ENCODE results near the gene CDV3. TPM values are rescaled to one million over a fixed set of nuclear protein-coding genes. Genes with fewer than 3 reads are reported as not detected.

CDV3 gene
- total and polyA plus RNA-seq, 10 of the 15 experiments (the other 5 are each of a cell fraction or from before 2014, with no cell fraction given), result 42.3 to 466 (median 136) TPM

GRCh38 chr3:133574260-133574881 is 885 bp downstream of the CDV3 start (continued):
- TF ChIP-seq ATF3 (IDR thresholded peaks at IDR 0.05; ENCODE audit: borderline replicate concordance, extremely low read depth, low read depth, low read length), result peak; percentile 59; the same call in 1 of the 2 replicates
- TF ChIP-seq HDGF (IDR thresholded peaks at IDR 0.05), result no peak
- no peak for TF ChIP-seq MEF2A (IDR thresholded peaks at IDR 0.05; ENCODE audit: insufficient read depth, low read depth, low read length)

GRCh38 chr3:133575086-133575485 is 1.6 kb downstream of the CDV3 start:
- Histone ChIP-seq H4K20me1 (ENCODE audit: control insufficient read depth, insufficient read depth) (peaks cover 4% of the 10 kb centered on the region; the same call in 1 of the 2 replicates), H3K9ac (ENCODE audit: control insufficient read depth, insufficient read depth, low read length) (peak overlapping the region; percentile 96), H3K36me3 (ENCODE audit: control insufficient read depth in 2 of 2, insufficient read depth in 2 of 2, low read length in 1 of 2) (peaks cover 5 to 13% of the 10 kb centered on the region in 2 experiments; a peak in 3 of 4 replicates), H3K27ac (ENCODE audit: control insufficient read depth, insufficient read depth) (peak overlapping the region; percentile 95), H3K27me3 (replicated peaks in 1 of 2; ENCODE audit: control insufficient read depth in 2 of 2, insufficient read depth in 2 of 2, low read length in 1 of 2) (no peaks in the 10 kb centered on the region), H3K4me2 (ENCODE audit: control insufficient read depth, insufficient read depth) (peak overlapping the region; percentile 93), H2AFZ (ENCODE audit: control insufficient read depth, low read depth, low read length) (no peak overlapping the region), H3K79me2 (ENCODE audit: control insufficient read depth, insufficient read depth, low read length) (peaks cover 61% of the 10 kb centered on the region), H3K4me3 (peak overlapping the region; percentile 91), H3K4me1 (ENCODE audit: control insufficient read depth, insufficient read depth, low read length) (peaks cover 16% of the 10 kb centered on the region), H3K9me3 (replicated peaks; ENCODE audit: control insufficient read depth, insufficient read depth, low read length) (no peaks in the 10 kb centered on the region)
- ATAC-seq (no peak), DNase-seq (ENCODE audit: low read depth, low spot score) (peak; percentile 30), FAIRE-seq (peak; percentile 83)
- intact Hi-C loops (cut with micrococcal nuclease; ENCODE audit: unreplicated experiment) (loop anchor here (5.0 to 10.0 kb wide), 2 partner anchors 47 to 850 kb away; partner anchors contain the start of gene NPHP3), in situ Hi-C loops (cut with MboI) (no loop called here)
- POLR2A ChIA-PET, result interaction anchor here (0.8 to 5.1 kb wide), 10 partner anchors 12 to 188 kb away, joined by 3 to 38 read pairs (median 4); no protein-coding TSS in a partner anchor
- no peak for TF ChIP-seq RAD21 (IDR thresholded peaks at IDR 0.05; ENCODE audit: insufficient read depth, low read depth, low read length)
- TF ChIP-seq SPI1 (IDR thresholded peaks at IDR 0.05; ENCODE audit: borderline replicate concordance, insufficient read depth, low read depth, low read length), result 0 out of 2 replicates have a peak, but pooled peaks have one; percentile 5
- no peak for TF ChIP-seq E2F8 (IDR thresholded peaks at IDR 0.05; ENCODE audit: low read depth, partially characterized antibody)
- no peak for TF ChIP-seq KAT2A (conservative IDR thresholded peaks at IDR 0.05; ENCODE audit: control insufficient read depth, low read depth, low read length)
- peak; percentile 42; the same call in 1 of the 2 replicates for TF ChIP-seq SMAD5 (IDR thresholded peaks at IDR 0.05; ENCODE audit: low read depth)
- SMC1A ChIA-PET (ENCODE audit: uncharacterized antibody, unreplicated experiment), result interaction anchor here (0.8 to 7.7 kb wide), 16 partner anchors 8 to 151 kb away, joined by 3 to 92 read pairs (median 6); no protein-coding TSS in a partner anchor
- CTCF ChIA-PET, result interaction anchor here (0.7 to 7.6 kb wide), 7 partner anchors 11 to 844 kb away, joined by 3 to 86 read pairs (median 4); no protein-coding TSS in a partner anchor
- TSS peak; percentile 51 for BruUV-seq (replicated peaks)
- WGBS (ENCODE audit: insufficient coverage, insufficient replicate concordance, low lambda C conversion rate, missing lambda C conversion rate), result 1% methylated on average over 4 of the region's 4 CpGs
- RAD21 ChIA-PET (ENCODE audit: unreplicated experiment), result interaction anchor here (0.8 to 10.3 kb wide), 11 partner anchors 13 to 138 kb away, joined by 3 to 137 read pairs (median 4); no protein-coding TSS in a partner anchor

All from GM12878 (cell line).